Epithelial cell of alveolus of lung (primary cell): ENCODE results near the gene LCMT1. TPM values are rescaled to one million over a fixed set of nuclear protein-coding genes. Genes with fewer than 3 reads are reported as not detected.

Experiments used
- total RNA-seq: library from RNA; depleted of rRNA; stranded (reverse); fragments of >200 nt; gene quantifications from 2 replicates; pipeline ENCODE4 v1.2.1, GENCODE V29; 2015

LCMT1 gene
- total RNA-seq: 36.5 and 43.0 TPM in 2 replicates

DNA sequence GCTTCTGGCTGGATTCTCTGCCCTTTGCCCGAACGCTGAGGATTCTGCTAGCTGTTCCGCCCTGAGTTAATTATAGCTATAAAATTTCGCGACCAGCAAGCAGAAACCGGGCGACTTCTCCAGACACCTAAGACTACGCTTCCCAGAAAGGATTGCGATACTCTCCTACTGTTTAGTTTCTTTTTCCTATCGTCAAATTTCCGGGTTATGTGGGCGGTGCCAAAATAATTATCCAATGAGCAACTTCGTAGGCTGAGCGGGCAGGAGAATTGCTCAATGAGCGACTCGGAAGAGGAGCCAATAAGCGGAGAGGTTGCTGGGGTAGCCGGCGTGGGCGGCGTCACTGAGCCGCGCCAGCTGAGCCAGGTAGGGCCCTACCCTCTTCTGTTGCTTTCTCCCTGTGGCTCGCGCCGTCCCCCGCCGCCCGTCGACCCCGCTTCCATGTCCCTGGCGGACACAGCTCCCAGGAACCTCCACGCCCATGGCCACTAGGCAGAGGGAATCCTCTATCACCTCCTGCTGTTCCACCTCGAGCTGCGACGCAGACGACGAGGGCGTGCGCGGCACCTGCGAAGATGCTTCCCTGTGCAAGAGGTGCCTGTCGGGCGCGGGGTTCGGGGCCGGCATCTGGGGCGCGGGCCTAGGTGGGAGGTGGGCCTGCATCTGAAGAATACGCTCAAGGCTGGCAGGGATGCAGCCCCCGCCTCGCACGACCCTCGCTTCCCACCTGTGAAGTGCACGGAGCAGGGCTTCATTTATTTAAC lies at the start of gene LCMT1:
TSS of gene LCMT1 (plus strand) at position 340 of the 764 bp plus-strand sequence. CDS start at position 482, 142 bp downstream.

Other genes with a start within 250 kb of the LCMT1 start
- 22.1 and 53.4 TPM in 2 replicates for gene ARHGAP17, start 96.4 kb upstream of the LCMT1 start, total RNA-seq
- 0.13 TPM in 1 of 2 replicates, not detected in the other for gene AQP8, start 105.2 kb downstream of the LCMT1 start, total RNA-seq
- gene ZKSCAN2, start 146.1 kb downstream of the LCMT1 start, total RNA-seq: 4.0 and 5.0 TPM in 2 replicates